NCI-H510A (cell line): ENCODE measurements around the gene KRTAP5-9.
"Not testable (repeated sequence)": the region's sequence is repeated elsewhere in the genome, so short reads cannot be mapped to it uniquely, and the experiment has no call there.

Experiments
- DNase-seq: peaks from one replicate; lab custom pipeline; 2025; lab: John Stamatoyannopoulos, UW

The KRTAP5-9 gene, protein sequence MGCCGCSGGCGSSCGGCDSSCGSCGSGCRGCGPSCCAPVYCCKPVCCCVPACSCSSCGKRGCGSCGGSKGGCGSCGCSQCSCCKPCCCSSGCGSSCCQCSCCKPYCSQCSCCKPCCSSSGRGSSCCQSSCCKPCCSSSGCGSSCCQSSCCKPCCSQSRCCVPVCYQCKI

DNA sequence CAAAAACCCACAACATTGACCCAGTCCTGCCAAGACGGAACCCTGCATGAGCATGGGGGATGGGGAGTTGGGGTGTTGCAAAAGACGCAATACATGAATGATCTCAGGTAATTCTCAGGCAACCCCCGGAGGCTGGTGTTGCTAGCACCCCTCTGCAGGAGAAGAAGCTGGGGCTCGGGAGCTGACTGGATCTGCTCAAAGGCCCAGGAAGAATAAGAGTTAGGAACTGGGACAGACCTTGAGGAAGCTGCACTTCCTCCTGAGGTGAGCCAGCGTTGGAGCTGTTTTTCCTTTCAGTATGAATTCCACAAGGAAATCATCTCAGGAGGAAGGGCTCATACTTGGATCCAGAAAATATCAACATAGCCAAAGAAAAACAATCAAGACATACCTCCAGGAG, at the start of gene KRTAP5-9:
TSS of gene KRTAP5-9 (plus strand) at position 301 of the 400 bp plus-strand sequence. CDS start 238 bp downstream, outside the sequence.
- DNase-seq, result no peak

DNA sequence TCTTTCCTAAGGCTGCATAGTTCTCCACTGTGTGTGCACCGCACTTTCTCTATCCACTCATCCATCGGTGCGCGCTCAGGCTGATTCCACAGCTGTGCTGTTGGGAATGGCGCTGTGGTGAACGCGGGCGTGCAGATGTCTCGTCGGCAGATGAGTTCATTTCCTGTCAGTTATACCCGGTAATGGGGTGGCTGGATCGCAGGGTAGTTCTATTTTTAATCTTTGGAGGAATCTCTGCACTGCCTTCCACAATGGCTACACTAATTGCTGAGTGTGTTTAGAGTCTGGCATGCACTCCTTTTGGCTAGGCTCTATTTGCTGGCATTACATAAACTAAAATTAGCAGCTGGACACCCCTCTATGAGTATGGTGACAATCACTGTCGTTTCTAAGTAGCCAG, 49.1 kb upstream of the KRTAP5-9 start:
- no peak for DNase-seq

GRCh38 chr11:71499546-71499945, 48.7 kb upstream of the KRTAP5-9 start:
- DNase-seq, result no peak

- no peak for DNase-seq
Observed at GRCh38 chr11:71500601-71501021, 47.6 kb upstream of the KRTAP5-9 start.

DNA sequence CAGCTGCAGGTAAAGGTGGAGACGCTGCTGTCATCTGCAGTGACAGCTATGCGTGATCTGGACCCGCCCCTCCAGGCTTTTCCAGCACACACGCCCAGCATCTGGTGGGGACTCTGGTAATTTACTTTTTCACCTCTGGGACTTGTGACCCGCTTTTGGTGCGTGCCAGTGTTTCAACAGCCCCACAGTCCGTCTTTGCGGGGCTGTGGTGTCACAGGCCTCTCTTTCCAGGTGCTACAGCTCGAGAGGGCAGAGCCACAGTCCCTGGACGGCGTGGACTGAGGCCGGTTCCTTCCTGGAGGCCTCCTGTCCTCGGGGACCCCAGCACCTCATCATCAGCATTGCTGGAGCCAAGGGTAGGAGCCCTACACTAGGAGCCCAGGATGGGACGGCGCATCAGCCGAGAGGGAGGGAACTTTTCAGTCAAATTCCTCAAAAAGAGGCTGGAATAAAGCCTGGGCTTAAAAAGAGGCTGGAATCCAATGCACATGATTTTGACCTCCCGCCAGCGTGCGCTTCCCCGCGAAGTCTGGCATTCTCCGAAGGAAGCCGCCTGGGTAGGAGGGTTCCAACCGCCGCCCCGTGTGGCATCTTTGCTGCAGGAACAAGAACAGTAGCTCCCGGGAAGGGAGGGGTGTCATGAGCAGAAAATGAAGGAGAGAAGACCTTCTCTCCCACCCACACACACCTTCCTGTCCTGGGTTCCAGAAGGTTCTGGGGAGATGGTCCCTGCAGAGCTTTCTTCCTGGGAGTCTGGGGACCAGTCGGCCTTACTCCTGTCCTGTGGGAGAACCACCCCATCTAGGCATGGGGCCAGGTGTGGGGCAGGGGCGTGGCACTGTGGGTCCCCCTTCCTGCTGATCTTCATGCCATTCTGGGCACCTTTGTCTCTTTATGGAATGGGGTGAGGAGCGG, 46.9 kb upstream of the KRTAP5-9 start:
- no peak for DNase-seq

GRCh38 chr11:71502026-71502425, 46.2 kb upstream of the KRTAP5-9 start:
- DNase-seq, result no peak

GRCh38 chr11:71502871-71503435, 45.3 kb upstream of the KRTAP5-9 start:
- DNase-seq, result no peak

DNA sequence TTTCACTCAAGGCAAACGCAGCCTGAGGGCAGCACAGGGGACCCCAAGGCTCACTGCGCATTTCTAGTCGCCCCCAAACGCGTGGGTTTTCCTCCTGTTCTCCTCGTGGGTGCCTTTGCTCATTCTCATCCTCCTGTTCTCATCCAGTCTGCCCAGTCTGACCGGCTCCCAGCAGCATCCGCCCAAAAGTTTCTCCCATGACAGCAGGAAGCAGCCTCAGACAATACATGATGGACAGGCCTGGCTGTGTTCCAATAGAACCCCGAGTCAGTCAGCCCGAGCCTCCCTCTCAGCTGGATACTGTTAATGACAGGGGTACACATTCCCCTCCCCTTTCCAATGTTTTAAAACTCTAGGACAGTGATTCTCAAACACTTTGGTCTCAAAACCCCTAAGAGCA, 43.7 kb upstream of the KRTAP5-9 start:
- DNase-seq, result no peak

DNA sequence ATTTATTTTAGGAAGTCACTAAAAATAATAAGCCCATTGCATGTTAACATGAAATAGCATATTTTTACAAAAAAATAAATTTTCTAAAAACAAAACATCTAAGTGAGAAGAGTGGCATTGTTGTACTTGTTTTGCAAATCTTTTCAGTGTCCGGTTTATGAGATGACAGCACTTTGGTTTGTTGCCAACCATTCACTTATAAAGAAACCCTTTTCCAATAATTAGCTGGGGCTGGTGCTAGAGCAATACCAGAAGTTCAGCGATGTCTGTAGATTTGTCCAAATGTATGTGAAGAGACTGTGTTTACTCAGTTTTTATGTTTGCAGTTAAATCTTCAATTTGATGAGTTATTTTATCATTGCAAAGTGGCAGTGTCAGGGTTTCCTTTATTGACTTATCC, 43.2 kb upstream of the KRTAP5-9 start:
- no peak for DNase-seq

DNA sequence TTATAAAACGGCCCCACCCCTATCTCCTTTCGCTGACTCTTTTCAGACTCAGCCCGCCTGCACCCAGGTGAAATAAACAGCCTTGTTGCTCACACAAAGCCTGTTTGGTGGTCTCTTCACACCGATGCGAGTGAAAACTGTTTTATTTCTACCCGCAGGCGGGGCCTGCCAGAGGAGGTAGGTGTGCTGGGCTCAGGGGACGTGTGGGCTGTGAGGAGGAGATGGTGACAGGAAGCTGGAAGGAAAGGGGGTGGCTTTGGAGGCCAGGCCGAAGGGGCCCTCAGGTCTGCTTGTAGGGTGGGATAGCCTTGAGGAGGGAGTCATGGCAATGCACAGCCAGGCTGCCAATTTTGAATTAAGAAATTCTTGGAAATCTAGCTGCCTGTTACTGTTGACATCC, 42.4 kb upstream of the KRTAP5-9 start:
- DNase-seq, result no peak

- DNase-seq, result no peak
Observed at GRCh38 chr11:71507102-71507501, 41.1 kb upstream of the KRTAP5-9 start.

- no peak for DNase-seq
Observed at GRCh38 chr11:71518506-71519471, 29.4 kb upstream of the KRTAP5-9 start.

DNA sequence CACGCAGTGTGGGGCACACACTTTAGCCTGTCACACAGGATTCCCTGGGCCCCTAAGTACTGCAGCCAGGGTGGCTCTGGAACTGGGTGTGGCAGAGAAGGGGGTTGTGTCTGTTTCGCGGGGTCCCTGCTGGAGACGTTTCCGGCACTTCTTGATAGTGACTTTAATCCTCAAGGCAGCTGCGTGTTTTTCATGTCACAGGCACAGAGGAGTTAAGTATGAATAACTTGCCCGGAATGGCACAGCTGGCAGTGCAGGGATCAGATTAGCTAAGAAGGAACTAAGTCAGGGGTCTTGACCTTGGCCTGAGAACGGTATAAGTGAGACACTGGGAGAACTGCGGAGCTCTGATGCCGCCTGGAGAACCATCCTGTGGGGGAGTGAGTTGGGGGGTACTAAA, 28.7 kb upstream of the KRTAP5-9 start:
- no peak for DNase-seq

GRCh38 chr11:71525188-71525937, 22.9 kb upstream of the KRTAP5-9 start:
- DNase-seq, result no peak

GRCh38 chr11:71525938-71526495, 22.2 kb upstream of the KRTAP5-9 start:
- no peak for DNase-seq

DNA sequence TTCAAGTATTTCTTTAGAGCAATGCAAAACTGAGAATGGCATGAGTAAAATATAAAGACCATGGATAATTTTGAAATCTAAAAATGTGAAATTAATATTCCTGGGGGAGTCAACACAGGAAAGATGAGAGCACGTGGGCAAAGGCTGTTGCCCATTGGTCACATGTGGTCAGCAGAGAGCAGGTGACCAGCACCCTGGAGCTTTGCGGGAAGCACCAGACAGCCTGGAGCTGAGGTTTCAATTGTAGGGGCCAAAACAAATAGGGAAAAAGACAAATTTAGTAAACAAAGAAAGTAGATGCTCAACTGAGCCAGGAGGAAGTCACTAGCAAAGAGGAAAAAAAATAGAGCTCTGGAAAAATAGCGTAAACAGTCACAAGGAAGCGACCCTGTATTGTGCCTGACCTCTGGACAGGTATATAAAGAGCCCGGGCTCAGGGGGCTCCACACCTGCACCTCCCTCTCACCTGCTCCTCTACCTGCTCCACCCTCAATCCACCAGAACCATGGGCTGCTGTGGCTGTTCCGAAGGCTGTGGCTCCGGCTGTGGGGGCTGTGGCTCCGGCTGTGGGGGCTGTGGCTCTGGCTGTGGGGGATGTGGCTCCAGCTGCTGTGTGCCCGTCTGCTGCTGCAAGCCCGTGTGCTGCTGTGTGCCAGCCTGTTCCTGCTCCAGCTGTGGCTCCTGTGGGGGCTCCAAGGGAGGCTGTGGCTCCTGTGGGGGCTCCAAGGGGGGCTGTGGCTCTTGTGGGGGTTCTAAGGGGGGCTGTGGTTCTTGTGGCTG, 21.2 kb upstream of the KRTAP5-9 start, which contains the start of gene KRTAP5-7:
TSS of gene KRTAP5-7 (plus strand) at position 472 of the 780 bp plus-strand sequence. CDS start at position 506, 34 bp downstream.
- not testable (repeated sequence) for DNase-seq

DNA sequence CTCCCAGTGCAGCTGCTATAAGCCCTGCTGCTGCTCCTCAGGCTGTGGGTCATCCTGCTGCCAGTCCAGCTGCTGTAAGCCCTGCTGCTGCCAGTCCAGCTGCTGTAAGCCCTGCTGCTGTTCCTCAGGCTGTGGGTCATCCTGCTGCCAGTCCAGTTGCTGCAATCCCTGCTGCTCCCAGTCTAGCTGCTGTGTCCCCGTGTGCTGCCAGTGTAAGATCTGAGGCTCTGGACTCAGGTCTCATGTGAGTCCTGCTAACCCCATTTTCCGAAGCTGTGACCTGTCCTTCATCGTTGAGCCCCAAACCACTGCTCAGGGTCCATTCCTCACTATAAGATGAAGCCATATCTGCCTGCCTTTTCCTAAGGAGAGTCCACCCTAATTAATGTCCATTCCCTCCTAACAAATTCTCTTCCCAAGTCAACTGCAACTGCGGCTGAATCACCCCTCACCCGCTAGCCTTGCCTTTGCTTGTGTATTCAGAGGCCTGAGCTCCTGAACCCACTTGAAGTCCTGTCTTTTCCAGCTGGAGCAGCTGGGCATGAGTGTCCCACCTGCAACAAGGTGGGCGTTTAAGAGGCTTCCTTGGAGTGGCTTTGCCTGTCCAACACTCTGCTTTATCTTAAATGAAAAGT, 20.5 kb upstream of the KRTAP5-9 start:
- no peak for DNase-seq

- DNase-seq, result no peak
Observed at GRCh38 chr11:71530602-71531001, 17.6 kb upstream of the KRTAP5-9 start.

- DNase-seq, result no peak
Observed at GRCh38 chr11:71532036-71532610, 16.1 kb upstream of the KRTAP5-9 start.
